A549 (cell line): ENCODE data around the gene SSC5D. TPM values are rescaled to one million over a fixed set of nuclear protein-coding genes. Genes with fewer than 3 reads are reported as not detected.

Experiments used
- ATAC-seq, 2 experiments: fragments of 200-7000 bp in 1 of 2; fragments of >200 bp in 1 of 2; cut with Nextera tagmentation in 1 of 2; cut with Tn5 transposase in 1 of 2; 3 replicates each; pipeline versions ENCODE4 v1.8.0 to v1.9.1; 2018 to 2020; ENCODE audit warnings: mild to moderate bottlenecking in 1 of 2, moderate library complexity in 1 of 2
- CTCF ChIA-PET: fragments of 300-600 bp; sonication (Branson Sonifier 250); formaldehyde crosslinking; extraction: SDS; loops from one replicate; lab custom pipeline; 2021; ENCODE audit warnings: antibody characterized with exemption, inconsistent platforms; lab: Yijun Ruan, JAX
- POLR2A ChIA-PET: fragments of 350-600 bp; formaldehyde crosslinking; extraction: SDS; loops from one replicate; lab custom pipeline; 2021; ENCODE audit warnings: antibody characterized with exemption, inconsistent platforms; lab: Yijun Ruan, JAX
- DNase-seq, 2 experiments: peaks; one replicate each; pipeline versions ENCODE4 v3.0.0 to v3.0.0-alpha.2; 2011 to 2016; ENCODE audit warnings: low read depth in 1 of 2, low spot score in 1 of 2
- FAIRE-seq: peaks from 2 replicates; lab custom pipeline; 2011; peaks lifted over from hg19 to GRCh38; lab: Jason Lieb, UNC
- H3K27ac ChIP-seq, 2 experiments: fragments of >200 bp; sonication (Bioruptor Twin); formaldehyde crosslinking; 3 replicates each; pipeline ENCODE4 v1.5.1; 2016 to 2017
- H3K4me1 ChIP-seq: fragments of >200 bp; sonication (Bioruptor Twin); formaldehyde crosslinking; 3 replicates; pipeline ENCODE4 v1.6.1; 2016
- H3K4me2 ChIP-seq: fragments of >200 bp; sonication (Bioruptor Twin); formaldehyde crosslinking; 3 replicates; pipeline ENCODE4 v1.6.1; 2016
- H3K4me3 ChIP-seq: fragments of >200 bp; sonication (Bioruptor Twin); formaldehyde crosslinking; 3 replicates; pipeline ENCODE4 v1.5.1; 2016
- H3K9me3 ChIP-seq: fragments of >200 bp; sonication (Bioruptor Twin); formaldehyde crosslinking; 3 replicates; pipeline ENCODE4 v1.6.1; 2016
- ATOH8 ChIP-seq: fragments of 250-450 bp; sonication (Bioruptor Pico); IDR thresholded peaks from 2 replicates; pipeline ENCODE4 v1.5.0; 2020; ENCODE audit warnings: low read depth, mild to moderate bottlenecking, moderate library complexity
- BCL3 ChIP-seq: fragments of >200 bp; sonication (Bioruptor Twin); formaldehyde crosslinking; IDR thresholded peaks from 3 replicates; pipeline ENCODE4 v1.6.1; 2016
- CTCF ChIP-seq: fragments of >200 bp; sonication (Bioruptor Twin); formaldehyde crosslinking; IDR thresholded peaks from 3 replicates; pipeline ENCODE4 v1.5.1; 2016
- GATA3 ChIP-seq: IDR thresholded peaks from 2 replicates; pipeline ENCODE4 v1.6.1; 2012; ENCODE audit warnings: borderline replicate concordance
- JUN ChIP-seq, 2 experiments: fragments of >200 bp; sonication (Bioruptor Twin); formaldehyde crosslinking; IDR thresholded peaks; 2 replicates in 1 of 2; 3 replicates in 1 of 2; pipeline ENCODE4 v1.6.1; 2016 to 2017
- JUNB ChIP-seq: fragments of >200 bp; sonication (Bioruptor Twin); formaldehyde crosslinking; IDR thresholded peaks from 2 replicates; pipeline ENCODE4 v1.6.1; 2016
- MAX ChIP-seq: IDR thresholded peaks from 2 replicates; pipeline ENCODE4 v1.6.1; 2012
- RCOR1 ChIP-seq: fragments of 150-350 bp; IDR thresholded peaks from 2 replicates; pipeline ENCODE4 v1.6.1; 2014; ENCODE audit warnings: antibody characterized with exemption, low read length, low read depth
- SMC3 ChIP-seq: fragments of >200 bp; sonication (Bioruptor Twin); formaldehyde crosslinking; IDR thresholded peaks from 3 replicates; pipeline ENCODE4 v1.6.1; 2018; ENCODE audit warnings: inconsistent platforms
- WGBS: methylation state at CpG from one replicate; pipeline ENCODE4 v1.1.6; 2017; ENCODE audit errors: missing lambda C conversion rate; 5-methylcytosine and 5-hydroxymethylcytosine counted together
- polyA plus RNA-seq, 4 experiments: library from polyadenylated mRNA; depleted of rRNA in 3 of 4; stranded (reverse); fragments of >200 nt; fragmentation: RNase III in 1 of 4; extraction: RNeasy Plus Mini Kit Qiagen cat#74134 plus additional on column Dnase treatment in 1 of 4; gene quantifications; 2 replicates in 3 of 4; 3 replicates in 1 of 4; pipeline ENCODE4 v1.2.3, GENCODE V29; 2011 to 2017
- TF ChIP-seq, protein P1 (sequence below): fragments of >200 bp; sonication (Bioruptor Twin); formaldehyde crosslinking; IDR thresholded peaks from 2 replicates; pipeline ENCODE4 v1.6.1; 2016
- TF ChIP-seq, protein P2 (sequence below): fragments of 150-350 bp; IDR thresholded peaks from 2 replicates; pipeline ENCODE4 v1.6.1; 2014; ENCODE audit warnings: low read depth, mild to moderate bottlenecking, low read length
- TF ChIP-seq, protein P3 (sequence below): IDR thresholded peaks from 2 replicates; pipeline ENCODE4 v1.6.1; 2012; ENCODE audit warnings: low read depth, borderline replicate concordance

The SSC5D gene
- polyA plus RNA-seq, 2 of the 4 experiments (the other 2 are of a cell fraction), result 0.22 to 1.5 TPM

DNA sequence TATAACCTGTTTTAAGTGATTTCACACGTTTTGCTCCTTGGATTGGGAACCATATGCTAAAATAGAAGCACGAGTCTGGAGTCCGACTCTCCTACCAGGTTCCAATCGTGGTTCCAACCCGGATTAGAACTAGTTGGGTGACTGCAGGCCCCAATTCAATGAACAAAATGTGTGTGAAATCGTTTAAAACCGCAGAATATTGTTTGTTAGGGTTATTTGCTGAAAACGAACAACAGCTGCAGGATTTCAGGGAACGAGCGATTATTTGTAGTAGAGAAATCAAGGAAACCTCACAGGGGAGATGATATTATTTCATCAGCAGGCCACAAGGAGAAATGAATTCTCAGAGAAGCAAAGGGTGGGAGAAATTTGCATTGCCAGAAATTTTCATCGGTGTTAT lies 16.7 kb downstream of the SSC5D start:
- 63% methylated on average over 11 of the region's 11 CpGs for WGBS

DNA sequence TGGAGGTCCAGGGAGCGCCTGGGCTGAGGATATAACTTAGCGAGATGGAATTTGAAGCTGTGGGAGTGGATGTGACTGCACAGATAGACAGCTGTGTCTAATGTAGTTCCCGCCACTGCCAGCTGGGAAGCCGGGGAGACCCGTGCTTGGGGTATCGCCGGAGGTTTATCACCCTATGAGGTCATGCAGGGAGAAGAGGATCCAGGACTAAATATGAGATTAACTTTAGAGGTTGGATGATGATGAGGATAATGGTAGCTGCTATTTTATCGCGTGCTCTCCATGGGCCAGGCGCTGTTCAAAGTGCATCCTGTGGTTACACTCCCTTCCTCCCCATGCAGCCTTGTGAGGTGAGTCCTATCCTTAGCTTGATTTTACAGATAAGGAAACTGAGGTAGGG lies 19.9 kb downstream of the SSC5D start:
- Histone ChIP-seq H3K4me3 (no peak overlapping the region), H3K27ac (no peak overlapping the region), H3K4me2 (no peak overlapping the region), H3K4me1 (no peaks in the 10 kb centered on the region), H3K9me3 (peaks cover 9% of the 10 kb centered on the region; the same call in 1 of the 3 replicates)
- TF ChIP-seq, protein P1, sequence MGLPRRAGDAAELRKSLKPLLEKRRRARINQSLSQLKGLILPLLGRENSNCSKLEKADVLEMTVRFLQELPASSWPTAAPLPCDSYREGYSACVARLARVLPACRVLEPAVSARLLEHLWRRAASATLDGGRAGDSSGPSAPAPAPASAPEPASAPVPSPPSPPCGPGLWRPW, result no peak
- TF ChIP-seq MAX (no peak), GATA3 (no peak), BCL3 (no peak)
- ATAC-seq, result no peak
- CTCF ChIA-PET, result interaction anchor here (0.7 to 15.3 kb wide), 12 partner anchors 8 to 830 kb away, joined by 3 to 363 read pairs (median 5); partner anchors contain the start of genes FIZ1, ZNF524, ZNF784 and ZNF865
- no peak for FAIRE-seq
- POLR2A ChIA-PET, result interaction anchor here (1.3 to 1.6 kb wide), 2 partner anchors 32 to 116 kb away, joined by 4 to 5 read pairs; partner anchors contain the start of genes ZNF628 and ZNF784
- no peak for DNase-seq
- 69% methylated on average over 10 of the region's 10 CpGs for WGBS

More for the DNA sequence above, 16.7 kb downstream of the SSC5D start:
- no peak for FAIRE-seq
- Histone ChIP-seq H3K27ac (no peak overlapping the region), H3K4me1 (no peaks in the 10 kb centered on the region), H3K9me3 (peaks cover 9% of the 10 kb centered on the region; the same call in 1 of the 3 replicates), H3K4me3 (no peak overlapping the region), H3K4me2 (no peak overlapping the region)
- TF ChIP-seq JUN (IDR thresholded peaks at IDR 0.05) (no peak), JUNB (no peak), CTCF (no peak), SMC3 (no peak), GATA3 (no peak), ATOH8 (no peak), BCL3 (no peak), RCOR1 (no peak)
- TF ChIP-seq, protein P2, sequence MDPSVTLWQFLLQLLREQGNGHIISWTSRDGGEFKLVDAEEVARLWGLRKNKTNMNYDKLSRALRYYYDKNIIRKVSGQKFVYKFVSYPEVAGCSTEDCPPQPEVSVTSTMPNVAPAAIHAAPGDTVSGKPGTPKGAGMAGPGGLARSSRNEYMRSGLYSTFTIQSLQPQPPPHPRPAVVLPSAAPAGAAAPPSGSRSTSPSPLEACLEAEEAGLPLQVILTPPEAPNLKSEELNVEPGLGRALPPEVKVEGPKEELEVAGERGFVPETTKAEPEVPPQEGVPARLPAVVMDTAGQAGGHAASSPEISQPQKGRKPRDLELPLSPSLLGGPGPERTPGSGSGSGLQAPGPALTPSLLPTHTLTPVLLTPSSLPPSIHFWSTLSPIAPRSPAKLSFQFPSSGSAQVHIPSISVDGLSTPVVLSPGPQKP, result no peak
- TF ChIP-seq, protein P3, sequence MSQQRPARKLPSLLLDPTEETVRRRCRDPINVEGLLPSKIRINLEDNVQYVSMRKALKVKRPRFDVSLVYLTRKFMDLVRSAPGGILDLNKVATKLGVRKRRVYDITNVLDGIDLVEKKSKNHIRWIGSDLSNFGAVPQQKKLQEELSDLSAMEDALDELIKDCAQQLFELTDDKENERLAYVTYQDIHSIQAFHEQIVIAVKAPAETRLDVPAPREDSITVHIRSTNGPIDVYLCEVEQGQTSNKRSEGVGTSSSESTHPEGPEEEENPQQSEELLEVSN, result no peak
- ATAC-seq, result no peak
- DNase-seq, result no peak
- ChIA-PET POLR2A (interaction anchor here (0.6 to 2.2 kb wide), 3 partner anchors 94 to 150 kb away, joined by 3 to 7 read pairs (median 7); partner anchors contain the start of genes FIZ1 and ZNF784), CTCF (interaction anchor here (0.7 to 15.3 kb wide), 36 partner anchors 10 to 624 kb away, joined by 3 to 363 read pairs (median 8); partner anchors contain the start of genes FIZ1, ISOC2, NAT14 and SSC5D)
